ENCODE data around the gene FNDC3A.
"Not testable (repeated sequence)": the region's sequence is repeated elsewhere in the genome, so short reads cannot be mapped to it uniquely, and the experiment has no call there.

FNDC3A gene

DNA sequence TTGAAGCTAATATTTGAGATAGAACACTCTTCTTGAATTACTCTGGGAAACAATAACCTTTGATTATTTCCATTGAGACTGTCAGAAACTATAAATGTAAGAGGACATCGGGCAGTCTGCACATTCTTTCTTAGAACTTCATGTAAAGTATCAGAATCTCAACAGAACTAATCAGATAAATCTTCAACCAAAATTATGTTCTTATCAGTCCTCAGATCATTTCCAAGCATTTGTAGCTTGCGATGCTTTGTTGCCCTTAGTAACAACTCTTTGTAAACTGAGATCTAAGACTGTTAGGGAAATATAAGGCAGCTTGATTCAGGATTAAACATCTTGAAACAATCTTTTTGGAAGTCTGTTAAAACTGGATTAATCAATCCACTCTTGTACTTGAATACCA, 70.3 kb downstream of the FNDC3A start:
- no peak for DNase-seq

DNA sequence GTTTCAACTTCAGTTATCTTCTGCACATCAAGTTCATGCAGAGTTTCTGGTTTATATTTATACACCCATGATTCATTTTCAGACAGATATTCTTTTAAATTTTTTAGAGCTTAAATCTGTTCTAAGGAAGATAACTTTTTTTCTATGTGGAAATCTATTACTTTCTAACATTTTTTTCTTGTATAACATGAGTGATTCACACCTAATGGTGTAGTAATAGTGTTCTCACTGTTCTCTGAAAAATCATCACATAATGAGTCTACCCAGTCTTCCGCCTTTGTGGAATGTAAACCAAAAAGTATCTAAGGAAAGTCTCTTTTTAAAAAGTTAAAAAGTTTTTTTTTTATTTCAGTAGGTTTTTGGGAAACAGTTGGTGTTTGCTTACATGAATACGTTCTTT, 70.8 kb downstream of the FNDC3A start:
- DNase-seq: no peak

DNA sequence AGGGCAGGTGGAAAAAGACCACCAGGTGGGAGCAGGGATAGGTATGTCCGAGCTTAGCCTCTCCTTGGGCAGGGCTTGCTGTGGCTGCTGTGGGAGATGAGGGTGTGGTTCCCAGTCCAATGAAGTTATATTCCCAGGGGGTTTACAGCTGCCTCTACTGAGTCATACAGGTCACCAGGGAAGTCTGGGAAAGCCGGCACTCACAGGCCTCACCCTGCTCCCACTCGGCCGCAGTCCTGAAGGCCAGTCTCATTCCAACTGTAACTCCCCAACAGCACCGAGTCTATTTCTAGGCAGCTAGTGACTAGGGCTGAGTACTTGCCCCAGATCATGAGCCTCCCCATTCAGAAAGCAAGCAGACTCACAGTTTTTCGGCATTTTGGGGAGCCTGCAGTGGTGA, 77.1 kb downstream of the FNDC3A start:
- DNase-seq: no peak

DNA sequence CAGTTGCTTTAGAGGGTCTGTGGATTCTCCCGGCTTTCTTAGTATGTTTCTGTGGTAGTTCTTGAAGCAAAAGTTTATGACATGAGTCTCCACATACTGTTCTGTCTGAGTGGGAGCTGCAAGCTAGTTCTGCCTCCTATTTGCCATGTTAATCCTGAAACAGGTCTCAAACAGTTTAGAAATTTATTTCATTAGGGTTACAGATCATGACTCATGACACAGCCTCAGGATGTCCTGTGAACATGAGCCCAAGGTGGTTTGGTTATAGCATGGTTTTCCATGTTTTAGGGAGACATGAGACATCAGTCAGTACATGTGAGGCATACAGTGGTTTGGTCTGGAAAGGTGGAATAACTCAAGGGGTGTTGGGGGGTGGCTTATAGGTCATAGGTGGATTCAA, 77.5 kb downstream of the FNDC3A start:
- DNase-seq: no peak

DNA sequence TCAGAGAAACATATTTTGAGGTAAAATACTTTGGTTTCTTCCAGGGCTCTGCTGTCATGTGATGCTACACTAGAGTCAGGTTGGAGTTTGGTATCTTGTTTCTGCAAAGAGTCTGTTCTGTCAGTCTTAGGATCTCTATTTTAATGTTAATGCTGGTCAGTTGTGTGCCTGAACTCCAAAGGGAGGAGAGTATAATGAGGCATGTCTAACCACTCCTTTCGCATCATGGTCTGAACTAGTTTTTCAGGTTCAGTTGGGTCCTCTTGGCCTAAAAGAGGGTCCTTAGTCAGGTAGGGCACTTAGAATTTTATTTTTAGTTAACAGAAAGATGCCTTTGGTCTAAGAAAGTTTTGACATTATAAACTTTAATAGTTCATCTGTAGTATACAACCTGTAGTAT, 78.2 kb downstream of the FNDC3A start:
- DNase-seq: no peak

DNA sequence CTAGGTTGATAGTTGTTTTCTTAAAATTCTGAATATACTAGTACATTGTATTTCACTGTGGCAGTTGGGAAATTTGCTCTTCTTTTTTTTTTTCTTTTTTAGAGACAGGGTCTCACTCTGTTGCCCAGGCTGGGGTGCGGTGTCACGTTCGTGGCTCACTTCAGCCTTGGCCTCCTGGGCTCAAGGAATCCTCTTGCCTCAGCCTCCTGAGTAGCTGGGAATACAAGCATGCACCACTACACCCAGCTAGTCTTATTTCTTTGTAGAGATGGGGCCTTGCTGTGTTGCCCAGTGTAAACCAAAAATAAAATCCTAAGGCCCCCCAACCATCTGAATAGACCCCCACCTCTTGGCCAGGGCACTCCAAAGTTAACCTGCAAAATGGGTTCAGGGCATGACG, 79.3 kb downstream of the FNDC3A start:
- no peak for DNase-seq

DNA sequence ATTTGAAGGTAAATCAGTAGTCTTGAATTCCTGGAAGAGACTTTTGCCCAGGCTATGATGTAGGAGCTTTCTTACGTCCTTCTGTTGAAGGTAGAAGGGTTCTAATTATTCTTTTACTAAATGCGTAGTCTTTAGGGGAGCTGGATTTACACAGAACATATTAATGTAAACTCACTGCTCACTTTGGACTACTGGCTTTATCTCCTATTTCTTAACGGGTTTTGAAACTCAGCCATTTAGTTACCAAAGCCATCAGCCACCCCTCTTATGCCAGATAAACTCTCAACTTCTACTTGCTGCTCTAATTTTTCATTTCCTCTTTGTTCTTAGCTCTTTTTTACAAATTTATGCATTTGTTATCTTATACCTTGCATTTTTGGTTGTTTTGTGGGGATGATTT, 81.5 kb downstream of the FNDC3A start:
- no peak for DNase-seq

DNA sequence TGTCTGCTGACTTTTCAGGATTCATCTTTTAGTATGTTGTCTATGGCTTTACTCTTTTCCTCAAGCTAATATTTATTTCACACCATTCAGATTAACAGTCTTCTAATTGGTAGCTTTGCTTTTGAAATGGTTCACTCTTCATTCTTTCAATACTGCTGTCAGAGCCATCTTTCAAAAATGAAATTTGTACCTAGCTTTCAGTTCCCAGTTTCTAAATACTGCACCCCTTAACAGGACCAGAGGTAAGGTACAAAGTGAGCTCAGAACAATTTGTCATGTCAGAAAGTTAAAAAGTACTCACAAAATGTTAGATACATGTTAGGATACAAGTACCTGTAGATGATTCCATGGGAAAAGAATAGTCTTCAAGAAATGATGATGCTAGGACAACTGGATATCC, 83.0 kb downstream of the FNDC3A start:
- no peak for DNase-seq

DNA sequence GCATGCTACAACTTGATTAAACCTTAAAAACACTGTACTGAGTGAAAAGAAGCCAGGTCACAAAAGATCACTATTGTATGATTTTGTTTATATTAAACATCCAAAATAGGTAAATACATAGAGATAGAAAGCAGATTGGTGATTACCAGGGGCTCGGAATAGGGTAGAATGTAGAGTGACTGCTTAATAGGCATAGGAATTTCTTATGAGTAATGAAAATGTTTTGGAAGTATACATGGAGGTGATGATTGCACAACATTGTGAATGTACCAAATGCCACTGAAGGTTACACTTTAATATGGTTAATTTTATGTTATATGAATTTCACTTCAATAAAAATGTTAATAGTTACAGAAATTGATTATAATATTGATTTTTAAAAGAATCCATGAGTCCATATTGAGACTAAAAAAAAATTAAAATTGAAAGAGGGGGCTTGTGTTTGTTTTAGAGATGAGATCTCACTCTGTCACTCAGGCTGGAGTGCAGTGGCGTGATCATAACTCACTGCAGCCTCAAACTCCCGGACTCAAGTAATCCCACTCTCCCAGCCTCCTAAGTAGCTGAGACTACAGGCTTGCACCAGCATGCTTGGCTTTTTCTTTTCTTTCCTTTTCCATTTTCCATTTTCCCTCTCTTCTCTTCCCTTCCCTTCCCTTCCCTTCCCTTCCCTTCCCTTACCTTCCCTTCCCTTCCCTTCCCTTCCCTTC, 85.1 kb downstream of the FNDC3A start:
- DNase-seq: no peak

DNA sequence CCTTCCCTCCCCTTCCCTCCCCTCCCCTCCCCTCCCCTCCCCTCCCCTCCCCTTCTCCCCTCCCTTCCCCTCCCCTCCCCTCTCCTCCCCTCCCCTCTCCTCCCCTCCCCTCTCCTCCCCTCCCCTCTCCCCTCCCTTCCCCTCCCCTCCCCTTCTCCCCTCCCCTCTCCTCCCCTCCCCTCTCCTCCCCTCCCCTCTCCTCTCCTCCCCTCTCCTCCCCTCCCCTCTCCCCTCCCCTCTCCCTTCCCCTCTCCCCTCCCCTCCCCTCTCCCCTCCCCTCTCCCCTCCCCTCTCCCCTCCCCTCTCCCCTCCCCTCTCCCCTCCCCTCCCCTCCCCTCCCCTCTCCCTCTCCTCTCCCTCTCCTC, 85.7 kb downstream of the FNDC3A start:
- not testable (repeated sequence) for DNase-seq

DNA sequence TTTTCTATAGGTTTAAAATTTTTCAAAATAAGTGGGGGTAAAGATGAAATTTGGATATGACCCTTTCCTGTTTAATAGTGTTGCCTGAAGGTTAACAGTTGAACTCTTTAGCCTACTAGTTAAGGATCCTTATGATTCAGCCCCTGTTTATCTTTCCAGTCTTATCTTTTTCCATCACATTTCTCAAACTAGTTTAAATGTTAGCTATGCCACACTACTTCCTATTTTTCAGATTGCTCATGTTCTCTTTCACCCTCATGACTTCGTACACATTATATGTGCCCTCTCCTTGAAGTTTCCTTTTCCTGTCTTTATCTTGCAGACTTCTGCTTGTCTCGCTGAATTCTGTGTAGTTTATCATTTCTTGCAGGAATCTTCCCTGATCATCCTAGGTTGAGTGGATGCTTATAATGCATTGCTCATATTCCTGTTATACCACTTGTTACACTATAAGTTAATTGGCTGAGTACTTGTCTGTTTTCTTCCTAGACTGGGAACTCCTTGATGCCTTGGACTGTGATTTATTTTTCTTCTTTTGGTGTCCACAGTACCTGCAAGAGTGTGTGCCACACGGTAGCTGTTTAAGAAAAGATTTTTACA, 86.7 kb downstream of the FNDC3A start:
- no peak for DNase-seq

DNA sequence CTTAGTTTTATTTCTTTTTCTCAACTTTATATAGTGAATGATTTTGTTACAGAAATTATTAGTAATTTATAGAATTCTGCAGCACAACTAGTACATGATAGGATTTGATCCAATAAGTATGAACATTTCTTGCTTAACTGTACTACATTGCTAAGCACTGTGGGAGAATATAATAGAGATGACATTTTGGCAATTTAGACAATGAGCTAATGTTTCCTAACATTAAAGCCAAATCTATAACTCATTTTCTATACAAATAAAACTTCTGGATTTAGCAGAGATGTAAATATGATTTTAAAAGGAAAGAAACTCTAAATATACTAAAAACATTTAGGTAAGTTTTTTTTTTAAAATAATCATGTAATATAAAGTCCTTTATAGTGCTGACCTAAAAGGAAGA, 87.3 kb downstream of the FNDC3A start:
- DNase-seq: no peak

DNA sequence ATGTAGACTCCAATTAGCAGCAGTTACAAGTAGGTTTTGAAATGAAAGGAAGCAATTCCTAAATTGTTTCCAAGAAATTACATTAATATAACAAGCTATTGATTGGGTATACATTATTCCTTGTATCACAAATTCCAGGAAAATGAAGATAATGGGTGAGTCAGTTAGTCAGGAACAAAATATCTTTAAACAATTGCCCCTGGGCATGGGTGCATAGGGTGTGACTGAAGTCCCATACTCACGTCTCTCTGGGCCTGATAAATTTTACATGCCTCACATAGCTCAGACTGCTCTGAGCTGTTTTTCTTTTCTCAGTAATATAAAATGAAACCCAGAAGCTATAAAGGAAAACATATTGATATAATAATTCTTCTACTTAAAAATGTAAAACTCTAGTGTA, 87.8 kb downstream of the FNDC3A start:
- DNase-seq: no peak

DNA sequence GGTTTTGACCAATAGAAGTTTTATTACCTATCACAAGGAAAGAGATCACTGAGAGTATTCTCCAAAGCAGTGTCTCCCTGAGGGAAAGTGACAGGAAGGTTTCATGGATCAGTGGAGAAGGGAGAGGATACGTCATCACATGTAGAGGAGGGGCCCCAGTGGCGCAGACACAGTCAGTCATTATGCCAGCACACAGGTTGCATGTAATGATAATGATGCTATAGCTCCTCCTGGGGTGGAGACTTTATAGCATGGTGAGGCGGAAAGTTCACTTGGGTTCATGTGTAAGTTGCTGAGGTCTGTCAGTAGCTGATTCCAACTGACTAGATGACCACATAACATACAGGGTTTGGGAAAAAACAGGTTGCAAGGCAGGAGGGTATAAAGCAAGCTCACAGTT, 88.8 kb downstream of the FNDC3A start:
- DNase-seq: no peak

DNA sequence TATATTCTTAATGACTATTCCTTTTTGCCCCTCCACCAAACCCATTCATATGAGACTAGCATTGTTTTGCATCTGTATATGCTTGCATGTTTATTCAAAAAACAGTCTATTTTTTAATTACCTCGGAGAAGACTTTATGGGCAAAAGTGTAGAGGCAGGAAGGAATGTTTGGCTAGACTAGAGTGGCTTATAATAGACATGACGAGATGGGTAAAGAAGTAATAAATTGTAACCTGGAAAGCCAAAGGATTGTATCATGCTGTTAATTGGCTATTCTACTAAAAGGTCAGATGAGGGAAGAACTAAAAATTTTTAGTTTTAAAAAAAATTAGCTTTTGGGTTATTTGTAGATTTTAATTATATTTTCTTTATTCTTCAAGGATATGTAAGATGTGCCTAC, 91.1 kb downstream of the FNDC3A start:
- no peak for DNase-seq

DNA sequence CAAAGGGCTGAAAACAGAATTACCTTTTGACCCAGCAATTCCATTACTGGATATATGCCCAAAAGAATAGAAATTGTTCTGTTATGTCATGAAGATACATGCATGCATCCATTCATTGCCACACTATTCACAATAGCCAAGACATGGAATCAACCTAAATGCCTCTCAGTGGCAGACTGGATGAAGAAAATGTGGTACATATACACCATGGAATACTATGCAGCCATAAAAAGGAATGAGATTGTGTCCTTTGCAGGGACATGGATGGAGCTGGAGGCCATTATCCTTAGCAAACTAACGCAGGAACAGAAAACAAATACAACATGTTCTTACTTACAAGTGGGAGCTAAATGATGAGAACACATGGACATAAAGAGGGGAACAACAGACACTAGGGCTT, 92.8 kb downstream of the FNDC3A start:
- DNase-seq: not testable (repeated sequence)

DNA sequence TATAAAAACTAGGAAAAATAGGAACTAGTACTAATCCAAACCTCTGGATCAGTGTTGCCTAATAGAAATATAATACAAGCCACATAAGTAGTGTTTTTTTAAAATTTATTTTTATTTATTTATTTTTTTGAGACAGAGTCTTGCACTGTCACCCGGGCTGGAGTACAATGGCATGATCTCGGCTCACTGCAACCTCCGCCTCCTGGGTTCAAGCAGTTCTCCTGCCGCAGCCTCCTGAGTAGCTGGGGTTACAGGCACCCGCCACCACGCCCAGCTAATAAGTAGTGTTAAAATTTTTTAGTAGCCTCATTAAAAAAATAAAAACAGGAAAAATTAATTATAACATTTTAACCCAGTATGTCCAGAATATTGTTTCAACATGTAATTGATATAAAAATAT, 94.3 kb downstream of the FNDC3A start:
- not testable (repeated sequence) for DNase-seq

DNA sequence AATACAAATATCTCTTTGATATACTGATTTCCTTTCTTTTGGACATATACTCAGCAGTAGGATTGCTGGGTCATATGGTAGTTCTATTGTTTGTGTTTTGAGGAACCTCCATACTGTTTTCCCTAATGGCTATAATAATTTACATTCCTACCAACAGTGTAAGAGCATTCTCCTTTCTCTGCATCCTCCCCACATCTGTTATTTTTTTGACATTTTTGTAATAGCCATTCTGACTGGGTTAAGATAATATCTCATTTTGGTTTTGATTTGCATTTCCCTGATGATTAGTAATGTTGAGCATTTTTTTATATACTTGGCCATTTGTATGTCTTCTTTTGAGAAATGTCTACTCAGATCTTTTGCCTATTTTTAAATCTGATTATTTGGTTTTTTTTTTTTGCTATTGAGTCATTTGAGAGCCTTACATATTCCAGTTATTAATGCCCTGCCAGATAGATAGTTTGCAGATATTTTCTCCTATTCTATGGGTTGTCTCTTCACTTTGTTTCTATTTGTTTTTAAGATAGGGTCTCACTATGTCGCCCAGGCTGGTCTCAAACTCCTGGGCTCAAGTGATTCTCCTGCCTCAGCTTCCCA, 95.7 kb downstream of the FNDC3A start:
- no peak for DNase-seq

DNA sequence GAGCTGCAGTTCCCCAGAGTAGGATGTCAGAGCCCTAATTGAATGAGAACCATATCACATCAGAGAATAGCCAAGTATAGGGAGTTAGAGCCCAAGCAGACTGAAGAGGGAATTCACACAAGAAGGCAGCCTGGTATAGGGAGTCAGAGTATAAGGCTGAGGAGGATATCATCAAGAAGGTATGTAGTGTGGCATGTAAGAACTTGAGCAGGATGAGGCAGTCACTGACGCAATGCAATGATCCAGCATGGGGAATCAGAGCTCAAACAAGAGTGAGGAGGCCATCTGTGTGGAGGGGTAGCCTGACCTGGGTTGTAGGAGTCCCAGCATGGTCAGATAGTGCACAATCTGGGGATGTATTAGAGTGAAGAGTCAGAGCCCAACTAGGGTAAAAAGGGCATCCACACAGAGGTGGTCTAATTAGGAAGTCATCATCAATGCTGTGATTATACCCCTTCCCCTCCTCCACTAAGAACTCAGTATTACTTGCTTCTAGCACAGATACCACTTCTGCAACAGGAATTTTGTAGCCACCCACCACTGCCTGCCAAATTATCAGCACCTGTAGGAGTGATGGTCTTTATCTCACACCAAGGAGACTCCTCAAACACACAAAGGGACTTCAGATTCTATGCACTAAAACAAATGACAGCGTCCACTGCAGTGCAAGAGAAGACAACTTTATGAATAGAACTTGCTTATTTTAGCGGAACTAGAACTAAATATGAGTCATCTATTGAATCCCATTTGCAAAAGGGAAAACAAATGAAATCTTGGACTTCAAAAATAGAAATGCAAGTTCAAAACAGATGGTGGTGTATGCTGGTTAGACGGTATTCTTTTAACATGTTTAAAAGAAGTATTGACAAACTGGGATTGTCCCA, 107.2 kb downstream of the FNDC3A start:
- DNase-seq: no peak

DNA sequence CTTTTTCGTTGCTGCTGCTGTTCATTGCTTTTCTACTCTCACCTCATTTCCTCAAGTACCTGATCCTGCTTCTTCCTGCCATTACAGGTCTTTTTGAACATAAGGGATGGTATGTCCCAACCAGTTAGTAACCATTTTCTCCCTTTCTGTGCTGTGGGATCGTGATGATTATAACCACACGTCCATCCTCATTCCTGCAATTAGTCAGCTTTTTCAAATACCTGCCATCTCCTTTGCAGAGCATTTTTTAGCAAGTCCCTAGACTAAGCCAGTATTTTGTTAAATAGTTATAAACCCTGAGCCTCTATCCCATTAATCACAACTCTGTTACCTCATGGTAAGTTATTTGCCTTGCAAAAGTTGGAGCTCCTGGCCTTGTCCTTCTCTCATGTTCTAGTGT, 109.2 kb downstream of the FNDC3A start:
- DNase-seq: no peak

DNA sequence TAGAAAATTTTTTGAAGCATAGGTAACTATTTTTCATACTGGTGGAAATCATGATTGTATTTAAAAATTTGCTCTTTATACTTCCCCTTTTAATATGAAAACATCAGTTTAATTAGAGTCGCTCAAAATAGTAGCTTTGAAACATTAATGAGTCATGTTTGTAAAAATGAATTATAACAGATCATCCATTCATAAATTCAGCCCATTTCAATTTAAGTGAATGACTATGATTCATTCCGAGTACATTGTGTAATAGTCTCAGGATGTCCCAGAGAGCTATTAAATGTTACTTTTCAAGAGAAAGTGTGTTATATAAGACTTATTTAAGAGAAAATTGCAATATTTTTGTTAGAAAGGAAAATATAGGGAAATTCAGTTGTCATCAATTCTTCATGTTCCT, 111.0 kb downstream of the FNDC3A start:
- no peak for DNase-seq

DNA sequence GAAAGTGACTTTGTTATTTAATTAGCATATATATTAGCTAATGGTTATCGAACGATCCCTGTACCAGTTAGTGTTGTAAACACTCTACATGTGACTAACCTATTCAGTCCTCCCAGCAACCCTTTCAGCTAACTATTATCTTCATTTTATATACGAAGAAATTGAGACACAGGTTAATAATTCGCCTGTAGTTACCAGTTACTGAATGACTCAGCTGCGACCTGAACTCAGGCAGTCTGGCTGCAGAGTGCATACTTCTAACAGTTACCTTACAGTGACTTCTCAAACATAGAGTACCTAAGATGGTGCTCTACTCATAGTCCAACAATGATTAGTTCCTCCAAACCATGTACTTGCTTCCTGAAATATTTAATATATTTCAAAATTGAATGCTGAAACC, 117.7 kb downstream of the FNDC3A start:
- no peak for DNase-seq

DNA sequence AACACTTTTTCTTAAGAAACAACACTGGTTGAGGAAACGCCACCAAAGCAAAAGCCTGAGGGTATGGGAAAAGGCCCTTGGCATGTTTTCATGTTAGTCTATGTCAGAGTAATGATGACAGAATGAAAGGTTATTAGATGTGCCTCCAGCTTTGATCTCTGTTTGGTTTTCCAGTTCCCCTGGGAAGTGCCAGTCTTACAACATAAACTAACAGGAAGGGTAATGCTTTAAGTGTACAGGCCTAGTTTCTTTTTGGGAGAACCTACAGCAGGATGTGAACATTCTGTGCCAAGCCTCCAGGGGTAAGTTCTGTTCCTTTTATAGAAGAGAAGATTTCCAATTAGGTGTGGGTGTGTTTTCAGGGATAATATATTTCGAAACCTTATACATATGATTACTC, 121.7 kb downstream of the FNDC3A start:
- DNase-seq: no peak

DNA sequence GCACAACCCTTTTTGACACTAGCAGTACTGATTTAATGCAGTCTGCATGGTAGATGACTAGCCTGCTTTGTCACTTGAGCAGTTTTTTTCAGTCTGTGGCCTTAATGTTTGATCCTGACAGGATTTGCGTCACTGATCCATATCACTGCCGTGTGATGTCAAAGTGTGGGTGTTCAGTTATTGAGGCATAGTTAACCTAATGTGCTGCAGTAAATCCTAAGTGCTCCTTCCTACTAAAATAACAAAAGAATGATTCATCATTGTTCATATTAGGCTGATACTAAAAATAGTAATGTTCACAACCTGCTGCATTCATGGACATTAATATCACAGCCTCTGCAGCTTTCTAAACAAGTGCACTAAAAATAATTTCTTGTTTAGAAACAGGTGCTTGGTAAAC, 122.5 kb downstream of the FNDC3A start:
- no peak for DNase-seq

All from COR-L47 (cell line).